HG02588 (cell line): Measurements from ENCODE around the gene ASAP2.
A peak's percentile ranks its signal among the peaks of the same experiment; 100 is the strongest.

ENCODE experiments used
- ATAC-seq: cut with Tn5 transposase; IDR thresholded peaks from one replicate; pipeline ENCODE4 v1.9.1; 2021; ENCODE audit warnings: mild to moderate bottlenecking, moderate library complexity; ENCODE audit not compliant: unreplicated experiment

ASAP2 gene

DNA sequence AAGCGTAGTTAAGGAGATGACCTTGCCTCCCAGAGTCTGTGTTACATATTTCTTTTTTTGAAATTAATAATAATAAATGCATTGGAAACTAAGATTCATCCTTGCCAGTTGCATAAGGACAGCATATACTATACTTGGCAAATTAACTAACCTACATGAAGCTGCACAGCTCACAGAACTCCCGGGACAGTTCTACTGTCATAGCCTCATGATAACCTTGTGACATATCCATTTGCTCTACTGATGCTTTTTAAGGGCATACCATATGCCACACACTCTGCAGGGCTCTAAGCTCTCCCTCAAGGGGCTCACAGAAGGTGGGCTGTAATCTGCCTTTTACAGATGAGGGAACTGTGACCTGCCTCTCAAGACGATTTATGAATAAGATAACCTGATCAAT is 212.9 kb downstream of the ASAP2 start:
- ATAC-seq, result no peak

DNA sequence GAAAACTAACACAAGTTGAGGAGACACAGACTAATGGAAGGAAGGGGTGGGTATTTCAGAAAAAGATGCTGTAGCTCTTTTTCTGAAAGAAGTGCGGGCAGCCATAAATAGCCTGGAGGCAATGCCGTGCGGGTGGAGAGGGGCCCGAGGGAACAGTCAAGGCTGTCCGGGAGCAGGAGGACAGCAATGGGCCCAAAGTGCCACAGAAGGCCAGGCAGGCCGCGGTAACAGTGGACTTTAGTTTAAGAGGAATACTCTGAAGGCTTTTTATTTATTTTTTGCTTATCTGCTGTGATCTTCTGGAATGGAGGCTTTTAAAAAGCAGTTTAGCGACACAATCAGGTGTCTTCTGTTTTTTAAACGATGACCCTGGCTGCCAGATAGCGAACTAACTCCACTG is 213.9 kb downstream of the ASAP2 start:
- no peak for ATAC-seq

DNA sequence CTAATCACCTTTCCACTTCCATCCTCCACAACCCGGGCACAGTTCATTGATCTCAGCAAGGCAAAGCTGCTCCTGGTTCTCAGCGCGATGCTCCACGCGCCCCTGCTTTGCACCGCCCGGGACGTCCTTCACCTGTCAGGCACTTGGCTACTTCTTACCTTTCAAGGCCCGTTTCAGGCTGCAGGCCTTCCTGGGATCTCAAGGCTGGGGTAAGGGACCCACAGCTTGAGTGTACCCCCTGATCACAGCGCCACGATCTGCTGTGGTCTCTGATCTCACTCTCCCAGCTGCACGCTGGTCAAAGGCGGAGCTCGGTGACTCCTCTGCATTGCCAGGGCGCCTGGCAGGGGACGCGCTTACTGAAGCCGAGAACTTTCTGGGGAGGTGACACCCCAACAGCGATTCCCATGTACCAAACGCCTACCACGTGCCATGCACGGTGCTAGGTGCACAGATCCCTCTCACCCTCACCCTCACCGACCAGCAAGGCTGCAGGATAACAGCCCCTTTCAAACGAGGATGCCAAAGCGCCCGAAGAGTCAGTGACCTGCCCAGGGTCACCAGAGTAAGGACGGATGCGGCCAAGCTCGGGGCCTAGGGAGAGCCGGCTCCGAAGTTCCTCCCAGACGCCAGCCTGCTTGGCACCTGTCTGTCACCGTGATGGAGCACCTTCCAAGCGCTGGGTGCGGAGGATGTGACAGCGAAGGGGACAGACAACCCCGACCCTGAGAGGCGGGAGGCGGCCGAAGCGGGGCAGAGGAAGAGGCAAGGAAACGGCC is 215.9 kb downstream of the ASAP2 start:
- ATAC-seq, result peak; percentile 29

DNA sequence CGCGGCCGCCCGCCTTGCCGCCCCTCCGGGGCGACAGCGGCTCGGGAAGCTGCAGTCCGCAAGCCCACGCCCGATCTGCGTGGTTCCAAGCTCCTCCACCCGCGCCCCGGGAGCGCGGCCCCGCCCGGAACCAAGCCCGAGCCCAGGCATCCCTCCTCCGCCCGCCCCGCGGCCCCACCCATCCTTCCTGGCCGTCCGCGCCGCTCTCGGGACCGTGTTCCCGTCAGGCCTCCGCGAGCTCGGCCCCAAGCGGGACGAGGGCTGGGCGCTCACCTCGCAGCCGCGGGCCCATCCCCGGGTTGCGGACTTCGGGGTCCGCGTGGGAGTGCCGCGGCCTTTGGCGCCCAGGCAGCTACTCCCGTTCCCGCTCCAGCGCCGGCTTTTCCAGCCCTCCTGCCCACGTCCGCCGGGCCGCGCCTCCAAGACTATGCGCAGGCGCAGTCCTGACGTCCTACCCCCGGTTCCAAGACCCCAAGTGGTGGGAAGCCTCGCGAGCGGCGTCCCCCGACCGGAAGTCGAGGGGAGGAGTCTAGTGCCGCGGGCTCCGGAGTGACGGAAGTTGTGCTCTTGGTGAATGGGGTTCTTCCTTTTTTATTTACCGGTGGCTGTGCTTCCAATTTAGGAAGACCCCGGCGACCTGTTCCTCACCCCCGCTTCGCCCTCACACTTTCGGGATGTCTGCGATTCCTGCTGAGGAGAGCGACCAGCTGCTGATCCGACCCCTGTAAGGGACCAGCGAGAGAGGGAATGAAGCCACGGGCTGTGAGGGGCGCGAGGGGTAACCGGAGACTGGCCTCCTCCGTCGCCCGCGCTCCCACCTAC is 216.7 kb downstream of the ASAP2 start, which contains the start of the genes CPSF3 and ITGB1BP1:
Gene CPSF3, plus strand, starts transcription at position 555 of the 822 bp plus-strand sequence. Its CDS starts 120 bp downstream, at position 675.
Gene ITGB1BP1, minus strand, starts transcription at position 429 of the 822 bp plus-strand sequence. CDS start 4,831 bp downstream, outside the sequence.
- ATAC-seq, result peak; percentile 81

DNA sequence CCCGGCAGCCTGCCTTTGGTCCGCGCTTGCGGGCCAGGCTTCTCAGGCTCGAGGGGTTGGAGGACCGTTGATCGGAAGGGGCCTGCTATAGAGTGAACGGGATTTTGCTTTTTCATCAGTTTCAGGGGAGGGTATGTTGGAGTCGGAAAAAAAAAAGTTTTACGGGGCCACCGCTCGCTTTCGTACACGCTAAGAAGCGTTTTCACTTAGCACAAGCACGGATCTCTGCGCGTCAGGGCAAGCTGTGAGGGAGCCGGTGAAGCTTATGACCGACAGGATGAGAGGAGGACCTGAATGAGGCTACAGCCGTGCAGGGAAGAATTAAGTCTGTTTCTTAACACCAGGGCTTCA is 217.3 kb downstream of the ASAP2 start:
- peak; percentile 10 for ATAC-seq

DNA sequence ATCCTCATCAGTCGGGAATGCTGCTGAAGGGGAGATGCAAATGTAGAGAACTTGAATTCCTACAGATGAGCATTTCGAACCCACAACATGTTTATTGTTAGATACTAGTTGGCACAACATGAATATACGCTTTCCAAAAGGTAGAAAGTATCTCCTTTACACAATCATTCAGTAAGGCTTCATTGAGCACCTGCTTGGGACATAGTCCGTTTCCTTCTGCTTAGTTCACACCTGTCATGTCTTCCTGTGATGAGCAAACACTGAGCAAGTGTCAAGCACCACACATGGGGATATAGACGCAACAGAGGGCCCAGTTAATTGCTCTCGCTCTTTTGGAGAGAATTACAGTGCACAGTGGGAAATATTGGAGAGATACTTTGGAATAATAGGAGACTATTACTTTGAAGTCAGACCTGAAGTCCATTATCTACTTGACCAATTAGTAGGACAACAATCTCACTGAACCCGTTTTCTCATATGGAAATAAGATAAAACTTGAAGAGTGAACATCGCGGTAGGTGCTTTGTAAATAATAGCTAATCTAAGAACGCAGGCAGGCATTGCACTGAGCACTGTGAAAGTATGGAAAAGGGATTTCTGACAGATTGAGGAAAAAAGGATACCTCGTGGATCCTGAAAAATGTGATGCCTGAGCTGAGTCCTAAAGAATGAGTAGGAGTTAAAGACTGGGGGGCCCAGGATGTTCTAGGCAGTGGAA is 218.0 kb downstream of the ASAP2 start:
- no peak for ATAC-seq

DNA sequence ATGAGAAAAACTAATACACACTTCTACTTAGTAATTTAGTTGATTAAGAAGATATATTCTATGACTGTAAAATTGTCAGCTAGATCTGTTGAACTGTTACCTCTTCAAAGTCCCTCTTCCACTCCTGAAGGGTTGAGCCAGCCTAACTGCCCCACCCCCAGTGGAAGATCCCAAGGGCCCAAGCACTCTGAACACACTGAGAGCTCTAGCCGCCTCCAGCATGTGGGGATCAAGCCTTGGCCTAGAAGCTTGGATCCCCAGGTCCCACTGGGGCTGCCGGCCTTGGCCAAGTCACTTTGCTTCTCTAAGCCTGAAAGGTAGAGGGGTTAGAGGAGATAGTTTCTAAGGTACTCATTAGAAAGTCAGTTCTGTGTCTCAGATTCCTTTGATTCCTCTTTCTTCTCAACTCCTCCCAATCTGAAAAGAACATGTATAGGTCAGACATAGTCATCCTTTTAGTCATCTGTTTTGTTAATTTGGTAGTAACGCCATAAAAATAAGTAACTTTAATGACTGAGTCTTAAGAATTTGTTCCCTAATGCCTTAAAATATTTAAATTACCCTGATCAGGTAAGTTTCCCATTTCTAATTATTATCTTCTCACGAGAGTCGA is 222.5 kb downstream of the ASAP2 start:
- no peak for ATAC-seq

DNA sequence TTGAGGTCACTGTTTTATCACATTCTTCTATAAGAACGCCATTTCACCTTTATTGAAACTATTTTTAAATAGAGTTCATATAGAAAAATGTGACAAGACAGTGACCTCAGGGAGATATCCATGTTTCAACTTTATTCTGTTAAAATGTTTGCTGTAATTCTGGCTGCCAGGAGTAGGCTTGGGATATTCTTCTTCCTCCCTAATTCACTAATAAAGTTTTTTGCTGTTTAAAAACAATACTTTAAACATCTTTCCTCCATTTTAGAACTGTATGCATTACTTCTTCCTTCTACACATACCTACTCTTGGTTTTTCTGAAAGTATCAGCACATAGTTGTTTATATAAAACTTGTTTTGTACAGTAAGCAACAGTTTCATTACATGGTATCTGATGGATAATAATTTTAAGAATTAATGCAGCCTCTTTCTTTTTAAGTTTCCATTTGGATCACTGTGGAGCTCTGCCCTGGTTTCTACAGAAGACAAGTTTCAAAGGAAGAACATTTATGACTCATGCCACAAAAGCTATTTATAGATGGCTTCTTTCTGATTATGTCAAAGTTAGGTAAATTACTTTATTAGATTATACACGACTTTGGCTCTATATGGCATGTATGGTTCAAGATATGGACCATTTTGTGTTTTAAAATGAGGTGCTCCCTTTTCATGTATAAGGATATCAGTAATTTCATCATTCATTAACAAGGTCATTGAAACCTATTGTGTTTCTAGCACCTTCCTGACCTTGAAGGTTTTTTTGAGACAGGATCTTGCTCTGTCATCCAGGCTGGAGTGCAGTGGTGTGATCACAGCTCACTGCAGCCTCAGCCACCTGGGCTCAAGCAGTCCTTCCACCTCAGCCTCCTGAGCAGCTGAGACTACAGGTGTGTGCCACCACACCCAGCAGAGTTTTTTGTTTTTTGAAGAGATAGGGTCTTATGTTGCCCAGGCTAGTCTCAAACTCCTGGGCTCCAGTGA is 224.0 kb downstream of the ASAP2 start:
- ATAC-seq, result no peak

DNA sequence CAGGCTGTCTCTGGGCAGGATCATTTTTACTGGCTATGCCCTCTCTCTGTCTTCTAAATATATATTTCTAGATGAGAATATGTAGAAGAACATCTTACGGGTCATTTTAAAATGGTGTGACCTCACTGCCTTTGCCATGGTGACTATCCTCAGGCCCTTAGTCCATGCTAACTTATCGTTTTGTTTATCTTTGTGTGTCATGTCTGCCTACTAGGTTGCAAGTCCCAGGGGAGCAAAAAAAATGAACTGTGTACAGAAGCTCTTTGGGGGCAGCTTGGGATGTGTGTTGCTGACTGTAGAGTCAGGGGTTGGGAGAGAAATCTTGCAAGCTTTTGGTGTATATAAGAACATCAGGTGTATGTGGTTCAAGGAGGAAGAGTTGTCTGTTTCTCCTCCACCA is 227.9 kb downstream of the ASAP2 start:
- no peak for ATAC-seq

DNA sequence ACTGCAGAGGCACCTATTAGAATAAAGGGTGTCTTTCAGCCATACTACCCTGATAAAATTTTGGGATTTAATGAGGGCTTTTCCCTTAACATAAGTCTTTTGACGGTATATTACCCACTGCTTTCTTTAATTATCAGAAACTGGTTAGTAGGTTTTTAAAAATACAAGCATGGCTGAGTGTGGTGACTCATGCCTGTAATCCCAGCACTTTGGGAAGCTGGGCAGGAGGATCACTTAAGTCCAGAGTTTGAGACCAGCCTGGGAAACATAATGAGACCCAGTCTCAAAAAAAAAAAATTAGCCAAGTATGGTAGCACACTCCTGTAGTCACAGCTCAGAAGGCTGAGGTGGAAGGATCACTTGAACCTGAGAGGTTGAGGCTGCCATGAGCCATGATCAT is 232.9 kb downstream of the ASAP2 start:
- no peak for ATAC-seq

DNA sequence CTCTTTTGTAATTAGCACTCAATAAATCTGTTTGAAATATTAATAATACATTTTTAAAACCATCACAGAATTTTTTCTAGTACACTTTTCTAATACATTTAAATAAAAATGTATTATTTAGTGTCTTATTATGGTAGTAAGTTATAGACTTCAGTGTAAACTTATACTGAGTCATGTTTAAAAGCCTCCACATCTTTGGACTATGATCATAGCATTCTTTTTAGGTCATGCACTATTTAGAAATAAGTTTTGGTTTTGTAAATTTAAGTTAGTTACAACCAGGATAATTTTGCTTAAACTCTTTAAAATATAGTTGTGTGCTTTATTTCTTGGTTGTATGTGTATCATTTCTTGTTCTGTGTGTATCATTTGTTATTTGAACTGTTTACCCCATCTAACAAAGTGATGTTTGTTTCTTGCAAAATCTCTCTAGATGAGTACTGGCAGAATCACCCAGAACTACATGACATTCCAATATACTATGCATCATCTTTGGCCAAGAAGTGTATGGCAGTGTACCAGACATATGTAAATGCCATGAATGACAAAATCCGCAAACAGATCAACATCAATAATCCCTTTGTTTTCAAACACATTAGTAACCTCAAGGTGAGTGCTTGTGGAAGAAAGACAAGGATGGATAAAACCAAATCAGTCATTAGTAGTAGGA is 233.6 kb downstream of the ASAP2 start:
- no peak for ATAC-seq

DNA sequence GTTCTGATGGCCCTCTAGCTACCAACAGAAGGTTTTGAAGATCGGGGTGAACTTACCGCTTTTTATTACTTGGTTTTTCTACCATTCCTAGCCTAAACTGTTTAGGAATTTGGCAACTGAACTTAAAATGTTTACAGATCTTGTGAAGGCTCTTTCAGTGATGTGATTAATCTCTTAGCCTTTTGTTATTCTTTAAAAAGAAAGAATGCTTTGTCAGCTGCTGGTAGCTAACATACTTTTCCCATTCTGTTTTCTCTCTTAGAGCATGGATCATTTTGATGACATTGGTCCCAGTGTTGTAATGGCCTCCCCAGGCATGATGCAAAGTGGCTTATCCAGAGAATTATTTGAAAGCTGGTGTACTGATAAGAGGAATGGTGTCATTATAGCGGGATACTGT is 234.9 kb downstream of the ASAP2 start:
- ATAC-seq, result no peak

DNA sequence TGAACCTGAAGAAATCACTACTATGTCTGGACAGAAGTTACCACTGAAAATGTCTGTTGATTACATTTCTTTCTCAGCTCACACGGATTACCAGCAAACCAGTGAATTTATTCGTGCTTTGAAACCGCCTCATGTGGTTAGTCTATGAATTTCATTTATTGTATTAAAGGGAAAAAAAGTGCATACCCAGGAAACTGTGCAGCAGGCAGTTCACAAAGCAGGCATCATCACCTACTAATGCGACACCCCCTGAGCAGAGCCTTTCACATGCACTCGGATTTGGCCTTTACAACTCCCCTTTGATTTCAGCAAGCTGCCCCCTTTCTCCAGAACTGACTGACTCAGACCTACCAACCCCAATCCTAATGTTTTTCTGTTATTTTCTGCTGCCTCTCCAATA is 236.9 kb downstream of the ASAP2 start:
- no peak for ATAC-seq

DNA sequence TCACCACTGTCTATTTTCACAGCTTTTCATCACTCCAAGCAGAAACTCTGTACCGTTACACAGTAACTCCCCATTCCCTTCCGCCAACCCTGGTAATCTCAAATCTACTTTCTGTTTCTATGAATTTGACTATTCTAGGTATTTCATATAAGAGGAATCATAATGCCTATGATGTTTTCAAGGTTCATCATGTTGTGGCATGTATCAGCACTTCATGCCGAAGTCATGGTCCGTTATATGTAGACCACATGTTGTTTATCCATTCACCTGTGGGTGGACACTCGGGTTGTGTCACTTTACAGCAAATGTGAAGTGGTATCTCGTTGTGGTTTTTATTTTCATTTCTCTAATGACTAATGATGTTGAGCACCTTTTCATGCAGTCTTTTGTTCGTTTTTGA is 238.5 kb downstream of the ASAP2 start:
- ATAC-seq, result no peak

DNA sequence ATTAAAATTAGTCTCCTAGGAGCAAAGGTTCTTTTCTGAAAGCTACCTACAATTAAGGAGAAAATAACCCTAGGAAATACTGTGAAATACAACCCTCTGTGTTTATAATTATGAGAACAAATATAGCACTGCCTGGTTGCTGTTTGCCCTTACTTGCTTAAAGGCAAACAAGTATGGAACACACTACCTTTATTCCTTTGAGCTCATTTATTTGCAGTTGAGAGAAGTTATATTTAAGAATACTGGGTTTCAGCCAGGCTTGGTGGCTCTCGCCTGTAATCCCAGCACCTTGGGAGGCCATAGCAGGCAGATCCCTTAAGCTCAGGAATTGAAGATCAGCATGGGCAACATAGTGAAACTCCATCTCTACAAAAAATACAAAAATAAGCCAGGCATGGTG is 244.6 kb downstream of the ASAP2 start:
- no peak for ATAC-seq
